GM18951 (cell line): ENCODE data around the gene LRRC27.

Source experiments
- POLR2A ChIP-seq: IDR thresholded peaks from 4 replicates; pipeline ENCODE4 v1.6.1; 2011; ENCODE audit warnings: mild to moderate bottlenecking; ENCODE audit not compliant: insufficient read length, insufficient read depth; ENCODE audit errors: extremely low read depth
- in situ Hi-C: fragments of 300-500 bp; cut with MboI; formaldehyde crosslinking; loops from one replicate; pipeline ENCODE4 v1.12.0; 2022; ENCODE audit warnings: low sequenced_read_pairs, mixed read lengths, inconsistent platforms; ENCODE audit not compliant: unreplicated experiment

Gene LRRC27

DNA sequence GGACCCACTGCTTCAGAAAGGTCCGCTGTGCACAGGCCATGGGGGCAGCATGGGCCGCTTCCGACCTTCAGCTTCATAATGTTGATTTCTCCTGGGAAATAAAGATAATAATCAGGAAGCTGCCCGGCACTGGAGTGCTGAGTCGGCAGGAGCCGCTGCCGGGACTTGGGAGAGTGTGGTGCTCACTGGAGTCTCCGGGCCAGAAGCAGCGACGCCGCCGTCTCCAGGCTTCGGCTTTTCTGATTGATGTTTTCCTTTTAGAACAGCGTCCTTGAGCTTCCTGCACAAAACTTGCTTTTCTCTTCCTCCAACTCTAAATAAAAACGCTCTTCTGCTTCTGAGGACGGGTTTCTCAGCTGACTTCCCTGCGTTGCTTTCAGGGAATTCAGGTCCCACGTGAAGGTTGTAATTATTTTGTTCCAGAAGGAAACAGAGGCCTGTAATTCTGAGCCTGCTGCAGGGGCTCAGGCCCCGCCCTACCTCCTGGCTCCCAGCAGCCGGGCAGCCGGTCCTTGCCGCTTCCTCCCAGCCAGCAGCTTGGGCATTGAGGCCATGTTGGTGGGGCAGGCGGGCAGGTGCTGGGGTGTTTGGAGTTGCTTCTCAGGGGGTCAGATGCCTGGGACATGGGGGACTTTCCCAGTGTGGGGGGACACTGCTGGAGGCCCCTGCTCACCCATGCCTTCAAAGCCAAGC lies 79.7 kb downstream of the LRRC27 start:
- TF ChIP-seq POLR2A: no peak
- in situ Hi-C loops: no loop called here

- in situ Hi-C loops: no loop called here
- no peak for TF ChIP-seq POLR2A
Measured at GRCh38 chr10:132412316-132413192, 80.6 kb downstream of the LRRC27 start.

DNA sequence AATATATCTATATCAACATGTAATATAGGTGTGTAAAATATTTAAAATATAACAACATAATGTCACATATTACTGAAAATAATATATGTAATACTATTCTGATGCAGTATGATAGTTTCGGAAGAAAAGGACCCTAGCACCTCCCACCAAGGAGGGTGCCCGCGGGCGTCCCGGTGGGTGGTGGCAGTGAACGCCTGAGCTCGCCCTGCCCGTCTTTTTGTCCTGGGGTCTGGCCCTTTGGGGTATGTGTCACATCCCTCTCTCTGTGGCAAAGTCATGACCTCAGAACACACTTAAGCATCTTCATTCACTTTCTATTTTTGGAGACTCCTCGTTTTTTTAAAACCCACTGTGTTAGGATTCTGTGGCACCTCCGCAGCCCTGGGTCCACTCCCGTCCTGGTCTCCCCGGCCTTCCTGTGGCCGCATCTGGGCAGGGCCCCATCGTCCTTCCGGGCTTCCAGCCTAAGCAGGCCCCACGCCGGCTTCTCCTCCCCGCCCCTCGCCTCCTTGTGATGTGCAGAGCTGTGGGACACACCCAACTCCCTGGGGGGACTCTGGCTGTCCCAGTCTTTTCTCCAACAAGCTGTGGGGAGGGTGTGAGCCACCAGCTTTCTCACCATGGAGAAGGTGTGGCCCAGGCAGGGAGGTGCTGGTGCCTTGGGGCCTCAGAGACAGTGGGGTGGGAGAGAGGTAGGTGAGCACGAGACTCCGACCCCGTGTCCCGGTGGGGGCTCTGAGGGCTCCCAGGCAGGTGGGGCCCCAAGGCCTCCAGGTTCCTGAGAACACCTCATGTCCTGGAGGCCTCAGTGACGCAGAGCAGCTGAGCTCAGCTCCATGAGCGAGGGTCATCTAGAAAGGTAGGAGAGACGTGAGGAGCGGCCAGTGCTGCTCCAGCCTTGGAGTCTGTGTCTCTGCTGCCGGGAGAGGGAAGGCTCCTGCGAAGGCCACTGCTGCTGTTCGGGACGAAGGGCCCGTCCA lies 81.5 kb downstream of the LRRC27 start:
- in situ Hi-C loops: no loop called here
- no peak for TF ChIP-seq POLR2A

DNA sequence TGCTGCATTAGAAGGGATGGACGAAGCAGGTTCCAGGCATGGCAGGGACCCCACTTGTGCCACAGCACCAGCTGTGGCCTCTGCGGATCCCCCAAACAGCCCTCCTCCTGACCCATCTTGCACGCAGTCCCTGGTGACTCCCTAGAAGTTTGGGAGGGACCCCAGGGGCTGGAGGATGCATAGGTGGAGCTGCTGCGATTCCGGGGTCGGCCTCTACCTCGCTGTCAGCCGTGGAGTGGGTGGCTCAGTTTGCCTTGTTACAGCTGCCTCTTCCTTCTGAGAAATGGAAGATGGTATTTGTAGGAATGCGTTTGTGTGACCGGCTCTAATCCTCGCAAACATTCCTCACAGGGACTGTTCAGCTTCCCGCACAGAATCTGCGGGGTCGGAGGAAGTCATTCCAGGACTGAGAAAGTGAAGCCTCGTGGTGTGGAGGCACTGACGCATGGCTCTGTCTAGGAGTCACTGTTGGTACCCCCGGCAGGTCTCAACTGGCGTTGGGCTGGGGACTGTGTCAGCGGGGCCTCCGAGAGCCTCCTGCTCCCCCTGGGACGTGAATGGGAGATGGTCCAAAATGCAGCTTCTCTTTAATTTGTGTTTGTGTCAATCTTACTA lies 82.5 kb downstream of the LRRC27 start:
- in situ Hi-C loops: no loop called here

DNA sequence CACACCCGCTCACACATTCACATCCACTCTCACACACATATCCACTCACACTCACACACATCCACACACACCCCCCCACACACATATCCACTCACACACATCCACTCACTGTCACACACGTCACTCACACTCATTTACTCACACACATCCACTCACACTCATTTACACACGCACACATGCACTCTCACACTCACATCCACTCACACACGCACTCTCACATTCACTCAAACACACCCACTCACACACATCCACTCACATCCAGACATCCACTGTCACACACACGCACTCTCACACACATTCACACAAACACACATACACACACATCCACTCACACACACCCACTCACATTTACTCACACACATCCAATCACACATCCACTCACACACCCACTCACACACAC lies 83.3 kb downstream of the LRRC27 start:
- in situ Hi-C loops: no loop called here
- TF ChIP-seq POLR2A: no peak

More for the DNA sequence above, 82.5 kb downstream of the LRRC27 start:
- TF ChIP-seq POLR2A: no peak

DNA sequence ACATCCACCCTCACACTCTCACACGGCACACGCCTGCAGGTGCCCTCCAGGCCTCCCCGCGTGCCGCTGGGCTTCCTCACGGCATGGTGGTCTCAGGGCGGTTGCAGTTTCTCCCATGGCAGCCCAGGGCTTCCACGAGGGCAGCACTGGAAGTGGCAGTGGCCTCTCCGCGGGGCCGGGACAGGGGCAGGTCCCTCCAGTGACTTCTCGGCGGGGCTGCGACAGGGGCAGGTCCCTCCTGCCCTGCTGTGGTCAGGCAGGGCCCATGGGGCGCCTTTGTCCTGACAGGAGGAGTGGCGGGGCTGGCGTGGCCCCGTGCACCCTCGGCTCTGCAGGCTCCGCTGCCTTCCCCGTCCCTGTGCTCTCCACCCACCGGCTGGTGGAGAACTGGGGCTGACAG lies 84.0 kb downstream of the LRRC27 start:
- TF ChIP-seq POLR2A: no peak
- in situ Hi-C loops: no loop called here

GRCh38 chr10:132416566-132417256 lies 84.7 kb downstream of the LRRC27 start:
- no peak for TF ChIP-seq POLR2A
- in situ Hi-C loops: no loop called here

GRCh38 chr10:132417257-132417910 lies 85.4 kb downstream of the LRRC27 start:
- in situ Hi-C loops: no loop called here
- TF ChIP-seq POLR2A: no peak

DNA sequence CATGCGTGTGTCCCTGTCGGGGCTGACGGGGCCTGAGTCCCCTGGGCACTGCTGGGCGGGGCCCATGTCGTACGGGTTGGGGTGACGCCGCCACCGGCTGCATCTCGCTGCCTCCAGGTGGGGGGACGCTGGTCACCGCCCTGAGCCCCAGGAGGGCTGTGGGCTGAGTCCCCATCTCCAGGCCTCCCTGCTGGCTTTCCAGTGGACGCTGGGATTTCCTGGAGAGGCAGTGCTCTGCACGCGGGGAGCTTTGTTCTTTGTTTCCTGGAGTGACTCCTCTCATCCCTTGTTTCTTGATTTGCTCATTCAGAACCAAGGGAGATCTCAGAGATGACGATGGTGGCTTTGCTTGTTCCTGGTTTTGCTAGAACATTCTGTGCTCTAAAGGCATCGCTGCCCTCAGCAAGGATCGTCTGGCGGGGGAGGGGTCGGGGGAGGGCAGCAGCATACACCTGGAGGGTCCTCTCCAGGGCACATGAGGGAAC lies 86.0 kb downstream of the LRRC27 start:
- in situ Hi-C loops: no loop called here
- no peak for TF ChIP-seq POLR2A

DNA sequence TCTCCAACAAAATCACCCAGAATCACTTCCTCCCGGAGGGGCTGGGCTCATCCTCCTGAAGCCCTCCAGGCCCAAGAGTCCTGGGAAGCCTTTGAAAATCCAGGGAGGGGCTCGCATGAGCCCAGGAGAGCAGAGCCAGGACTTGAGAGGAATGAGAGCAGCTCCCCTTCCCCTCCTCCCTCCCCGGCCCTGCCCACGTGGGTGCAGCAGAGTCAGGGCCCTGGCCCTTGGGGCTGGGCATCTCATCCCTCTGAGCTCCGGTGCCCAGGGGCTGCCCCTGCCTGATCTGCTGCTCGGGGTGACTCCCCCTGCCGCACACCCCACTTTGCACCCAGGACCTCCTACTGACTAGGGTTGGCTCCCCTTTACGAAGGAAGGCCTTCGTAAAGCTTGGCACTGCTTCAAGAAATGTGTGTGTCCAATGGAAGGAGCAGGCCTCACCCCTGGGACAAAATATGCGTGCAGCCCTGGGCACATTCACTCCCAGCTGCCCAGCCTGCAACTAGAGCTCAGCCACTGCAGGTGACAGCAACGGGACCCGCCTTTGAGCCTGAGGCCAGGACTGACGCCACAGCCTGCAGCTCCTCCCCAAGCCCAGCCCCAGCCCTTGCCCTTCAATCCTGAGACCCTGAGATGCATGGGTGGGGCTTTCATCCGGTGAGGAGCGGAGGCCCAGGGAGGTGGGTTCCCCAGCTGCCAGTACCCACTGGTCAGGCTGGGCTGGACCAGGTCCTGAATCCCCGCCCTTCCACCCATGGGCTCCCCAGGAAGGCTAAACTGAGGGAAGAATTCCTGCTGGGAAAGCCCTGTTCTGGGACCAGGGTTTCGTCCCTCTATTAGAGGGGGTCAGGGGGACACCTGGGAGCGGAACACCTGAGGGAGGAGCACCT lies 86.8 kb downstream of the LRRC27 start:
- in situ Hi-C loops: no loop called here
- no peak for TF ChIP-seq POLR2A

- TF ChIP-seq POLR2A: no peak
- in situ Hi-C loops: no loop called here
Measured at GRCh38 chr10:132419538-132420468, 87.8 kb downstream of the LRRC27 start.
